Activated CD8-positive, alpha-beta memory T cell treated with anti-CD3 and anti-CD28 coated beads for 4 hours (primary cell): Measurements from ENCODE around the gene TSPEAR.
"Not testable (repeated sequence)": the region's sequence is repeated elsewhere in the genome, so short reads cannot be mapped to it uniquely, and the experiment has no call there.

Experiments used
- DNase-seq, 2 donors: peaks; one replicate each; pipeline ENCODE4 v3.0.0-alpha.2; 2020; ENCODE audit warnings: low read depth in 2 of 2

The TSPEAR gene

DNA sequence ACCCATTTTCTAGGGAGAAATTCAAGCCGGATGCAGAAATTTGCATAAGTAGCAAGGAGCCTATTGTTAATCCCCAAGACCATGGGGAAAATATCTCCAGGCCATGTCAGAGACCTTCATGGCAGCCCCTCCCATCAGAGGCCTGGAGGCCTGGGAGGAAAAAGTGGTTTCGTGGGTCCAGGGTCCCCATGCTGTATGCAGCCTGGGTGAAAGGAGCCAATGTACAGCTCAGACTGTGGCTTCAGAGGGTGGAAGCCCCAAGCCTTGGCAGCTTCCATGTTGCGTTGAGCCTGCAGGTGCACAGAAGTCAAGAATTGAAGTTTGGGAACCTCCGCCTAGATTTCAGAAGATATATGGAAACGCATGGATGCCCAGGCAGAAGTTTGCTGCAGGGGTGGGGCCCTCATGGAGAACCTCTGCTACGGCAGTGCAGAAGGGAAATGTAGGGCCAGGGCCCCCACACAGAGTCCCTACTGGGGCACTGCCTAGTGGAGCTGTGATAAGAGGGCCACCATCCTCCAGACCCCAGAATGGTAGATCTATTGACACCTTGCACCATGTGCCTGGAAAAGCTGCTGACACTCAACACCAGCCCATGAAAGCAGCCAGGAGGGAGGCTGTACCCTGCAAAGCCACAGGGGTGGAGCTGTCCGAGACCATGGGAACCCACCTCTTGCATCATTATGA is 101.1 kb downstream of the TSPEAR start:
- not testable (repeated sequence) for DNase-seq

- no peak for DNase-seq
Measured at GRCh38 chr21:44609193-44609592, 102.2 kb downstream of the TSPEAR start.

DNA sequence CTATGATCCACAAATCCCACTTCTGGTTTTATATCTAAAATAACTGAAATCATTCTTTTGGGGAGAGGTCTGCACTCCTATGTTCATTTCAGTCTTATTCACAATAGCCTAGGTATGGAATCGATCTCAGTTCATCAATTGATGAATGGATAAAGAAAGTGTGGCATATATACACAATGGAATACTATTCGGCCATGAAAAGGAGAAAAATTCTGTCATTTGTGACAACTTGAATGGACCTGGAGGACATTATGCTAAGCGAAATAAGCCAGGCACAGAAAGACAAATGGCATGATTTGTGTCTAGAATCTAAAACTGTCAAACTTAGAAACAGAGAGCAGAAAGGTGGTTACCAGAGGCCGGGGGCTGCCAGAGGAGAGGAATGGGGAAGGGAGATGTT is 104.9 kb downstream of the TSPEAR start:
- DNase-seq: no peak

GRCh38 chr21:44603911-44604310 is 107.5 kb downstream of the TSPEAR start:
- DNase-seq: no peak

- no peak for DNase-seq
Measured at GRCh38 chr21:44603109-44603875, 108.1 kb downstream of the TSPEAR start.

DNA sequence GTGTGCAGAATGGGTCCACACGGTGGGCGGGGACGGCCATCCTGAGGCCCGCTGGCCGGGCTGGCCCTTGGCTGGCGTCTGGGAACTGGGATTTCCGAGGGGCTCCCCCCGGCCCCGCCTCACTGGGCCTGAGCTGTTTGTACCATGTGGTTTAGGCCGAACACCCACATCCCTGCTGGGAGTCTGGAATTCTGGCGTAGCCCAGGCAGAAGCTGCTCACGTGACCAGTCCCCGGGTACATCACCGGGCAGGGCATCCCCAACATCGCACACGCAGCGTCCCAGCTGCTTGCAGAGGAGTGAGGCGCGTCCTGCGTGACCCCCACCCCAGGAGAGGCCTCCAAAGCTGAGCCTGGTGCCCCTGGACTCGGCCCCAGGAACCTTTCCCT is 108.9 kb downstream of the TSPEAR start:
- no peak for DNase-seq

- DNase-seq: no peak
Measured at GRCh38 chr21:44601596-44602462, 109.5 kb downstream of the TSPEAR start.

GRCh38 chr21:44601091-44601490 is 110.3 kb downstream of the TSPEAR start:
- not testable (repeated sequence) for DNase-seq

GRCh38 chr21:44600118-44600978 is 111.0 kb downstream of the TSPEAR start, which contains the start of gene KRTAP10-7:
KRTAP10-7 (plus strand) TSS chr21:44600597; CDS start chr21:44600622, 25 bp downstream.
- not testable (repeated sequence) for DNase-seq

GRCh38 chr21:44599264-44600029 is 111.9 kb downstream of the TSPEAR start:
- no peak for DNase-seq

- no peak for DNase-seq
Measured at GRCh38 chr21:44598061-44598460, 113.3 kb downstream of the TSPEAR start.

DNA sequence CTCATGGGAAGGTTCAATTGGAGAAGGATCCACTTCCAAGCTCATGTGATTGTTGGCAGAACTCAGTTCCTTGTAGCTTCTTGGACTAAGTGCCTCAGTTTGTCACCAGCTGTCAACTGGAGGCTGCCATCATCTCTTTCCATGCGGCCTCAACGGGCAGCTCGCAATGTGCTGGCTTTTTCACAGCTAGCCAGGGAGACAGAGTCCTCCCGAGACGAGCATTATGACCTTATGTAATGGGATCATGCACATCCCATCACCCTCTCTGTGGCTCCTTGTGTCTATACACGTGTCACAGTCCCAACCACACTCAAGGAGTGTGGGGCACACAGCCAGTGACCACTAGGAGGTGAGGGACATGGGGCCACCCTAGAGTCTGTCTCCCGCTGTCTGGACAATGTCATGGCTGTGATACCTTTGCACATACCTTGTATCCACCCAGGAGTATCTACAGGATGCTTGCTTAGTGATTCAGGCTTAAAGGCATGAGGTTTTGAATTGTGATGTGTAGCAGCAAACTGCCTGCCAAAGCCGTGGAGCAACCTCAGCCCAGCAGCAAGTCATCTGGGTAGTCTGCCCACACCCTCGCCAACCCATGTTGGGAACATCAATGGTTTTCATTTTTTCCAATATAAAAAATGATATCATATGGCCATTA is 115.2 kb downstream of the TSPEAR start:
- DNase-seq: no peak

DNA sequence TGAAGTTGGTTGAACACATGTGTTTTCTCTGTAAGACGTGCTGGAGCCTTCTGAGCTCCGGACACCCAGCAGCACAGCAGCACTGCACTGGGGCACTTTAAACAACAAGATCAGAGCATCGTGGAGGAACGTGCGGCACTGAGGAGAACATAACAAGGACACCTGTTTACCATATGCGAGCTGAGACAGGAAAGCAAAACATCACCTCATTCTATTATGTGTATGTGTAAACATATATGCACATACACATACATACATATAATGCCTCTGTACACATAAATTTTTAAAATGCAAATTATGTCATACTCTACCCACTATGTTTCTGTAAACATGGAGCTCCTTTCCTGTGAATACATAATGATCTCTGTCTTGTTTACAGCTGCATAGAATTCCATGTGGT is 115.8 kb downstream of the TSPEAR start:
- DNase-seq: no peak

- no peak for DNase-seq
Measured at GRCh38 chr21:44594406-44594916, 116.9 kb downstream of the TSPEAR start.

- no peak for DNase-seq
Measured at GRCh38 chr21:44593598-44594405, 117.6 kb downstream of the TSPEAR start.

GRCh38 chr21:44592446-44593311 is 118.7 kb downstream of the TSPEAR start, which contains the start of gene KRTAP10-6:
KRTAP10-6 (minus strand) TSS chr21:44592505; CDS start chr21:44592484, 21 bp downstream.
- no peak for DNase-seq

DNA sequence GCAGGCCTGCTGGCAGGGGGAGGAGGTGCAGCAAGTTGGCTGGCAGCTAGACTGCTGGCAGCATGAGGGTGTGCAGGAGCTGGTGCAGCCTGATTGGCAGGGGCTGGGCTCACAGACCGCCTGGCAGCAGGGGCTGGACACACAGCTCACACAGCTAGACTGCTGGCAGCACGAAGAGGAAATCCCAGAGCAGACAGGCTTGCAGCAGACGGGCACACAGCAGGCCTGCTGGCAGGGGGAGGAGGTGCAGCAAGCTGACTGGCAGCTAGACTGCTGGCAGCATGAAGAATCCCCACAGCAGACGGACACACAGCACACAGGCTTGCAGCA is 119.6 kb downstream of the TSPEAR start:
- DNase-seq: not testable (repeated sequence)
